H1 (cell line): ENCODE measurements around the gene SLC26A1. TPM values are rescaled to one million over a fixed set of nuclear protein-coding genes. Genes with fewer than 3 reads are reported as not detected.

Experiments used
- FOSL1 ChIP-seq: IDR thresholded peaks from 2 replicates; pipeline ENCODE4 v1.6.1; 2011; ENCODE audit warnings: mild to moderate bottlenecking, low read depth, low read length, moderate library complexity; ENCODE audit not compliant: insufficient read depth
- GABPA ChIP-seq: IDR thresholded peaks from 2 replicates; pipeline ENCODE4 v1.6.1; 2011; ENCODE audit warnings: mild to moderate bottlenecking, low read length, moderate library complexity, borderline replicate concordance; ENCODE audit not compliant: insufficient read depth
- SIRT6 ChIP-seq: IDR thresholded peaks from one replicate; pipeline ENCODE4 v1.7.1; 2012; ENCODE audit warnings: low read length, inconsistent platforms
- SP1 ChIP-seq: IDR thresholded peaks from 2 replicates; pipeline ENCODE4 v1.6.1; 2011; ENCODE audit warnings: low read depth, low read length
- SRF ChIP-seq: IDR thresholded peaks from 2 replicates; pipeline ENCODE4 v1.6.1; 2011; ENCODE audit warnings: mild to moderate bottlenecking, low read depth, low read length, moderate library complexity
- TBP ChIP-seq: IDR thresholded peaks from 2 replicates; pipeline ENCODE4 v1.6.1; 2011; ENCODE audit warnings: low read depth, low read length, improper control_type of control experiment
- polyA plus RNA-seq, 7 experiments: library from polyadenylated mRNA; depleted of rRNA in 3 of 7; stranded (reverse) in 5 of 7; unstranded in 2 of 7; fragments of >200 nt in 5 of 7; fragments of 200-250 nt in 2 of 7; gene quantifications; 1 replicate in 5 of 7; 2 replicates in 1 of 7; 4 replicates in 1 of 7; pipeline versions ENCODE4 v1.2.1 to v1.2.3, GENCODE V29; 2011 to 2013; ENCODE audit warnings: missing spikeins in 2 of 7, mixed read lengths in 2 of 7
- total RNA-seq: library from RNA; stranded (reverse); fragmentation: NEBNext Ultra II Directional; extraction: Animal tissue kit (Norgen Biotek cat#: 25700); gene quantifications from 2 replicates; pipeline ENCODE4 v1.2.1, GENCODE V29; 2021

SLC26A1 gene
- total and polyA plus RNA-seq, 2 of the 8 experiments (the other 6 are each of a cell fraction or from before 2014, with no cell fraction given), result 0.11 TPM; not detected in 1

DNA sequence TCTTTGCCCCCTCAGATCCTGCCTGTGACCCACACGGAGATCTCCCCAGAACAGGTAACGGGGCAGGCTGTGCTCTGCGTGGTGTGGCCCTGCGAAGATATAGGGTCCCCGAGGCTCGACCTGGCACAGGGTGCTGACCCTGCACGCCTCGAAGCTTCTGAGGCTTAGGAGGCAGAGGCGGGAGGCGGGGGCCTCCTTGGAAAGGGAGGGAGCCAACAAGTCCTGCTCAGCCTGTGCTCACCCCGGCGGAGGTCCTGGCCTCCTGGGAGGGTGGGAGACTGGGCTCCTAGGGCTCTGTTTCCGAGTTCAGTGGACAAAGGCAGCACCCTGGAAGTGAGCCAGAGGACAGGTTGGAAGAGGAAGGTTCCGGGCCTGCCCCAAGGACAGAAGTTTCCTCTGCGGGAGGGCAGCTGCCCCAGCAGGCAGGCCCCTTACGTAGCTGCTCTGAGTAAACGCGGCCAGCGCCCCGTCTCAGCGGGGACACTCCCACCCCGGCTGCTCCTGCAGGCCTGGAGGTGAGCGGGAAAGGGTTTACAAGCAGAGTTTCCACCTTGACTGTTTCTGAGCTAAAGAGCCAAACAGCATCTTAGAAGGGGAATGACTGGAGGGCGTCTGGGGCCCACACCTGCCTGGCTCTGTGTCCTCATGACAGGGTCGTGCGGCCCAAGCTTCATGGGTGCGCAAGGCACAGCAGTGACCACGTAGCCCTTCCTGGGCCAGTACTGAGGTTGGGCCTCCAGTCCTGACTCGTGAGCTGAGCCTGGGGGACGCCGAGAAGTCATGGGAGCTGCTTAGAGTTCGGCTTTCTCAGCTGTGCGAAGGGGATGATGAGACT is 44.9 kb downstream of the SLC26A1 start (continued):
- TF ChIP-seq FOSL1 (no peak), GABPA (no peak), SP1 (no peak), SRF (no peak), SIRT6 (no peak), TBP (no peak)
